Spleen (tissue), 7 donors: Measurements from ENCODE around the gene BTBD19.

ENCODE experiments used
- POLR2A ChIP-seq, 3 donors: fragments of 450-650 bp; IDR thresholded peaks; one replicate each; pipeline ENCODE4 v1.5.1; 2017; ENCODE audit warnings: antibody characterized with exemption in 3 of 3, mild to moderate bottlenecking in 1 of 3
- POLR2AphosphoS5 ChIP-seq, 3 donors: sonication (generic); formaldehyde crosslinking; IDR thresholded peaks; one replicate each; pipeline ENCODE4 v1.5.1; 2017; ENCODE audit warnings: antibody characterized with exemption in 3 of 3
- TF ChIP-seq, protein P1 (sequence below), 11 experiments: fragments of 200-600 bp in 7 of 11; fragments of 450-650 bp in 4 of 11; sonication (generic) in 4 of 11; IDR thresholded peaks in 8 of 11; conservative IDR thresholded peaks in 3 of 11; 1 replicate in 7 of 11; 2 replicates in 4 of 11; pipeline versions ENCODE4 v1.4.0 to v1.8.0; 2016 to 2021; ENCODE audit warnings: antibody characterized with exemption in 11 of 11, inconsistent platforms in 4 of 11, mild to moderate bottlenecking in 1 of 11
- donor health status: DM: no; HTN: no; CAD: no; lungs with moderate emphysema.
- donor health status: DM: no; HTN: no; CAD: no.
- donor health status: DM: no; HTN: no; CAD: no.

DNA sequence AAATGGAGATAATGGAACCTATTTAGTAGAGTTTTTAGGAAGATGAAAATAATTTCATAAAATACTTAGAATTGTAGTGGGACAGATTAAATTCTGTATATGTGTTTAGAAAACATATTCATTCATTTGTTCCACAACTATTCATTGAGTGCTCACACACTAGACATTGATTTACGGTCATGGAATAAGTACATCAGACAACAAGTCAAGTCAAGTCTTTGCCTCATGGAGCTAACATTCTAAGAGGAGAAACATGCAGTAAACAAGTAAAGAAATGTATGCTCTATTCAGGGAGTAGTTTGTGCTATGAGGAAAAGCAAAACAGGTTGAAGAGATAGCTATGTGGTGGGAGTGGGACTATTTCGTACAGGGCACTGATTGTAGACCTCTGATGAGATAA lies 9.0 kb downstream of the BTBD19 start:
- no peak for TF ChIP-seq POLR2AphosphoS5 (IDR thresholded peaks at IDR 0.05)
- no peak for TF ChIP-seq POLR2A (IDR thresholded peaks at IDR 0.05)
- TF ChIP-seq, protein P1, sequence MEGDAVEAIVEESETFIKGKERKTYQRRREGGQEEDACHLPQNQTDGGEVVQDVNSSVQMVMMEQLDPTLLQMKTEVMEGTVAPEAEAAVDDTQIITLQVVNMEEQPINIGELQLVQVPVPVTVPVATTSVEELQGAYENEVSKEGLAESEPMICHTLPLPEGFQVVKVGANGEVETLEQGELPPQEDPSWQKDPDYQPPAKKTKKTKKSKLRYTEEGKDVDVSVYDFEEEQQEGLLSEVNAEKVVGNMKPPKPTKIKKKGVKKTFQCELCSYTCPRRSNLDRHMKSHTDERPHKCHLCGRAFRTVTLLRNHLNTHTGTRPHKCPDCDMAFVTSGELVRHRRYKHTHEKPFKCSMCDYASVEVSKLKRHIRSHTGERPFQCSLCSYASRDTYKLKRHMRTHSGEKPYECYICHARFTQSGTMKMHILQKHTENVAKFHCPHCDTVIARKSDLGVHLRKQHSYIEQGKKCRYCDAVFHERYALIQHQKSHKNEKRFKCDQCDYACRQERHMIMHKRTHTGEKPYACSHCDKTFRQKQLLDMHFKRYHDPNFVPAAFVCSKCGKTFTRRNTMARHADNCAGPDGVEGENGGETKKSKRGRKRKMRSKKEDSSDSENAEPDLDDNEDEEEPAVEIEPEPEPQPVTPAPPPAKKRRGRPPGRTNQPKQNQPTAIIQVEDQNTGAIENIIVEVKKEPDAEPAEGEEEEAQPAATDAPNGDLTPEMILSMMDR (IDR thresholded peaks at IDR 0.05 in 8 of 11, conservative IDR thresholded peaks at IDR 0.05 in 3 of 11), result no peak
